Activated CD4-positive, alpha-beta T cell treated with anti-CD3 and anti-CD28 coated beads, Interleukin-2, amount 50 U/mL, for 24 hours (primary cell): Measurements from ENCODE around the gene C13orf46.
"Not testable (repeated sequence)": the region's sequence is repeated elsewhere in the genome, so short reads cannot be mapped to it uniquely, and the experiment has no call there.

Source experiments
- DNase-seq, 2 donors: peaks; one replicate each; pipeline ENCODE4 v3.0.0-alpha.2; 2020; ENCODE audit warnings: low read depth in 1 of 2, low spot score in 1 of 2

Gene C13orf46

DNA sequence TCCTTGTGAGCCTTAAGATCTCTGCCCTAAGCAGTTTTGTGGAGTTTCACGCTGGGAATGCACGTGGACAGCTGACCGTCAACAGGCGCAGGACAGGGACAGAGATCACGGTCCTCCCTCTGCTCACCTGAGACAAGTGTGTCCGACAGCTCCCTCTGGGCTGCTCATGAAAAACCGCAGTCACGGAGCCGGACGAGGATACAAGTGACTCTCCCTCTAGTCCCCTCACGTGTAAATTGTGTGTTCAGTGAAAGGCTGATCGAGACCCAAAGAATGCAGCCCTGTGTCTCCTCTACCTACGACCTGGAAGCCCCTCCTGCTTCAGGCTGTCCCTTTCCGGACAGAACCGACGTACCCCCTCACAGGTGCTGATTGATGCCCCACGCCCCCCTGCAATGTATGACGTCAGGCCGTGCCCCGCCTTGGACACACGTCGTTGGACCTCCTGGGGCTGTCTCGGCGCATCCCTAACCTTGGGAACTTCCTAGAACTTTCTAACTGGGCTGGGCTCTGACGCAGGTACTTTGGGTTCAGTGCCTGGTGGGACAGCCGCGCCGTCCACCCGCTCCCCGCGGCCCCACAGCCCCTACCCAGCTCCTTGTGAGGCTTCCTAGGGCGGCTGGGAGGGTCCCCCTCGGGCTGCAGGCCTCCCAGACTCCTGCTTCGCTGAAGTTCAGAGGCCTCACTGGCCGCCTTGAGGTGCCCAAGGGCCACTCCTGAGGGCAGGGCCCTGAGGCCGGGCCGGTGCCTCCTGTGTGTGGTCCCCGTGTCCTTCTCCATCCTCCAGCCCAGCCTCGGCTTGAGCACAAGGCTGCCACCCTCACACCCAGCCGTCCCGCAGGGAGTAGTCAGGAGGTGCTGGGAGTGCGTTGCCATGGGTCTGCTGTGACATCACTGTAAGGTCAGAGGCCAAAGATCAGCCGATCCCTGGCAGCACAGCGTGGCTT, at the start of gene C13orf46:
C13orf46 (minus strand) TSS at position 859 of the 947 bp plus-strand sequence; CDS start at position 780, 79 bp downstream.
- no peak for DNase-seq

DNA sequence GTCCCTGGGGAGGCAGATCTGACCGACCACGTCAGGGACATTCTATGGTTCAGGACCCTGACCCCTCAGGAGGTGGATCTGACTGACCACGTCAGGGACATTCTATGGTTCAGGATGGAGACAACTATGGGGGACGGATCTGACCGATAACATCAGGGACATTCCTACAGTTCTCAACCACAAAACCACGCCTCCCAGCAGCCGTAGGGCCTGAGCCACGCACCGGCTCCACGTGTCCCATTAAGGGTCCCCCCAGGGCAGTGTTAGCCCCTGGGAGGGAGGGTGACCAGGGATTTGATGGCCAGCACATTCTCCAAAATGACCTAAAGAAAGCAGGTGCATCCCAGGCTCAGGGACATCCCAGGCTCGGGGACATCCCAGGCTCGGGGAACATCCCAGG, 49.0 kb upstream of the C13orf46 start:
- no peak for DNase-seq

DNA sequence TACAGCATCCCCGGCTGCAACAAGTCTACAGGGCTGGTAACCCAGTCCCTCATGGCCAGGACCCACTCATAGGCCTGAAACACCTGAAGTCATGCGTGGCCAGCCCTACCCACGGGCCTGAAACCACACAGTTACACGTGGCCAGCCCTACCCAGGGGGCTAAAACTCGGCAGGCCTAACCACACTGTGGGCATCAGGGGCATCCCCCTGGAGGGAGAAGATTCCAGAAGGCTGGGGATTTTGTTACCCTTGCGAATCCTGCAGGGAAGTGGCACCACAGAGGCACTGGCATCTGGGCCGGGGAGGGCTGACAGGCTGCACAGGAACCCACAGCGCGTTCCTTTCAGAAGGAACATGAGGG, 48.4 kb upstream of the C13orf46 start:
- no peak for DNase-seq

DNA sequence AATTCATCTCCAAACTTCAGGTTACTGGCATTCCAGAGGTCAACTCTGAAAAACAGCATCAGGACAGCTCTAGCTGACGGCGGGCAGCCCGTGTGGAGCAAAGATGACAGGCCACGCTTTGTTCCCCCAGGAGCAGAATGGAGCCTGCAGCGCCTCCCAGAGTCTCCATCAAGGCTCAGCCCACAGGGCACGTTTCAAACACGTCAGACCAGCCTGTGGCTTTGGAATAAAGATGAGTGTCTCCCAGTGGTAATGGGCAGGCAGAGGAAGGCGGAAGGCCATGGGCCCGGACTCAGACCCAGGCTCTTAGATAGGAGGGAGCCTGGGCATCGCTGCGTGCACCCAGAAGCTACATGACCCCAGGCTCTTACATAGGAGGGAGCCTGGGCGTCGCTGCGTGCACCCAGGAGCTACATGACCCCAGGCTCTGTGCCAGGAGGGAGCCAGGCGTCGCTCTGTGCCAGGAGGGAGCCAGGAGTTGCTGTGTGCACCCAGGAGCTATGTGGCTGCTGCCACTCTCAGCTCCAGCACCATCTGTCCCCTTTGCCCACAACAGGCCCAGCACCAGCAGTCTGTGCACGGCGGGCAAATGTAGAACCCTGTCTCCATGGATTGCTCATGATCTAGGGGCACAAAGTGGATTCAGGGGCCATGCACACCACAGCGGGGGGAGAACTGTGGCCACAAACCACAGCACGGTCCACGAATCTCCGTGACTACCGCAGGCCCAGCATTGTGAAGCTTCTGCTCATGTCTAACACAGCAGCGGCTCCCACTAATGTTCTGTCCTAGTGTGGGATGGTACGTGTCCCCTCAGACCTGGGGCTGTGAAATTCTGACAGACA, 47.8 kb upstream of the C13orf46 start:
- DNase-seq, result no peak

DNA sequence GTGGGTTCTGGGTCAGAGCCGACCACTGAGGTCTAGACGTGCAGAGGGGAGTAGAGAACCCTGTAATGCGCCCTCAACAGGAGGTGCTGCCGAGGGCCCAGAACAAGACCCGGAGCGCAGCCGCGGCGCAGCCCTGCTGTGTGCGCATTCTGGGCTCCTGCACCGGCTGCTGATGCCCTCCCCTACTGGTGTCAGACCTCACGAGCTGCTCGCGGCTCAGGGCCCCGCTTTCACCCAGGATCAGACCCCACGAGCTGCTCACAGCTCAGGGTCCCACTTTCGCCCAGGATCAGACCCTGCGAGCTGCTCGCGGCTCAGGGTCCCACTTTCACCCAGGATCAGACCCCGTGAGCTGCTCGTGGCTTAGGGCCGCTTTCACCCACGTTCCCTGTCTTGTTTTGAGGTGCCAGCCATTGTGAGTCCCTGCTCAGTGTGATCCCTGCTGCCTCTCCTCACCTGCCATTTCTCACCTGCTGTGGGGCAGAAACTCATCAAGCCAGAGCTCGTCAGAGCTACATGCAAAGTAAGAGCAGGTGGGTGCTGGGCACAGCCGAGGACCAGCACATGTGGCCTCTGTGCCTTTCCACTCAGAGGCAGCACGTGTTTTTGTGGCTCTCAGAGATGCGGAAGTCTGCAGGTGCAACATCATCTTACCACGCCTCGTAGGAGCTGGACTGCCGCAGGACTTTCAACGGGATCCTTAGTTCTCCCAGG, 47.0 kb upstream of the C13orf46 start:
- no peak for DNase-seq

DNA sequence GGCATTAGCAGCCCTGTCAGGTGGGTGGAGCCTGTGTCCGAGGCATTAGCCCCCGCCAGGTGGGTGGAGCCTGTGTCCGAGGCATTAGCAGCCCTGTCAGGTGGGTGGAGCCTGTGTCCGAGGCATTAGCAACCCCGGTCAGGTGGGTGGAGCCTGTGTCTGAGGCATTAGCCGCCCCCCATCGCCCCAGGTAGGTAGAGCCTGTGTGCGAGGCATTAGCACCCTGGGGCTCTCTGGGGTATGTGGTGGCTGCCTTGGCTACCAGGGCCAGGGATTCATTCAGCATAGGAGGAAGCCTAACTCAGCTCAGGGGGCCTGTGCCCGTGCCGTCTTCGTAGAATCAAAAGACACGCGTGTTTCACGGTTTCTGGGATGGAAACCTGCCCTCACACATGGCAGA, 46.3 kb upstream of the C13orf46 start:
- DNase-seq, result not testable (repeated sequence)

DNA sequence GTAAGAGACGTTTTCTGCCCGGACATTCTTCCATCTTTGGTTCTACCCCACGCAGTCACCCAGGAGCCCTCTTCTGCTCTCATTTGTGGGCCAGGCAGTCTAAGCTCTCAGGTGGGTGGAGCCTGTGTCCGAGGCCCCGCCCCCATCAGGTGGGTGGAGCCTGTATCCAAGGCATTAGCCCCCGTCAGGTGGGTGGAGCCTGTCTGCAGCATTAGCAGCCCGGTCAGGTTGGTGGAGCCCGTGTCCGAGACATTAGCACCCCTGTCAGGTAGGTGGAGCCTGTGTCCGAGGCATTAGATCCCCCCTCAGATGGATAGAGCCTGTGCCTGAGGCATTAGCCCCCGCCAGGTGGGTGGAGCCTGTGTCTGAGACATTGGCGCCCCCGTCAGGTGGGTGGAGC, 45.5 kb upstream of the C13orf46 start:
- peak in 1 of 2 donors; percentile 30 for DNase-seq

DNA sequence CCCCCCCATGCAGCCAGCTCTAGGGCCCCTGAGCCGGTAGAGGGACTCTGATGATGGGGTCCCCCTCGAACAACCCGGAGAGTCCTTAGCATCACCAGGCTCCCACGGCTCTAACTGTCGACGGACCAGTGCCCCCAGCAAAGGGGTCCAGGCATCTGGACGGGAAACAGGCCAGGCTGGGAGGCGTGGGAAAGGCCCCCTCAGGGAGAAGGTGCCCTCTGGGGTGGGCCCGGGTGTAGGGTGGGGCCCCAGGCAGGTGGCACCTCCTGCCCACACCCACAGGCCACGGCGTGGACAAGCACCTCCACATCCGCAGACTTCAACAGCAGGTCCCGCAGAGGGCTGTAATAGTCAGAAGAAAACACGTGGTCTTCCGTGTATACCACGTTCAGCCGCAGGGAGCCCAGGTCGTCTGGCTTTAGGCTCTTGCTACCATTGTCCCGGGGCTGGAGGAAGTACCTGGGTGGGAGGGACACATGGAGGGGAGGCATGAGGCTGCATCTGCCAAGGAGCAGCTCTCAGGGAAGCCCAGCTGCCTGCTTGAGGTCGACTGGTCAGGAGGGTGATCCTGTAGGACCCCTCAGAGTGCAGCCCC, 44.7 kb upstream of the C13orf46 start:
- DNase-seq, result no peak

DNA sequence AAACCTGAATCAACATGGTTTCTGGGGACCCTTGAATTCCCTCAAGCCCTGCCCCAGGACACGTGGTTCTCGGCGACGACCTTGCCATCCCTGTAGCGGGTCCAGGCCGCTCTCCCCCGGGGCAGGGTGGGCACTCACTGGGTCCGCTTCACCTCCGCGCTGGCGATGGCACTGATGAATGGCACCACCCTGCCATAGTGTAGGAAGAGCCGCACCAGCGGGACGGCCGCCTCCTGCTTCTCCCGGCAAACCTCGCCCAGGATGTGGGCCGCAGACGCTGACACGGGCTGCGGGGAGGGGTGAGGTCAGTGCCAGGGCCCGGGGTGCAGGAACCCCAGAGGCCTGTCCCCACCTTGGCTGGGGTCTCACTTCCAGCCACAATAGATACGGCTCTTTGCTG, 44.1 kb upstream of the C13orf46 start:
- DNase-seq, result no peak

DNA sequence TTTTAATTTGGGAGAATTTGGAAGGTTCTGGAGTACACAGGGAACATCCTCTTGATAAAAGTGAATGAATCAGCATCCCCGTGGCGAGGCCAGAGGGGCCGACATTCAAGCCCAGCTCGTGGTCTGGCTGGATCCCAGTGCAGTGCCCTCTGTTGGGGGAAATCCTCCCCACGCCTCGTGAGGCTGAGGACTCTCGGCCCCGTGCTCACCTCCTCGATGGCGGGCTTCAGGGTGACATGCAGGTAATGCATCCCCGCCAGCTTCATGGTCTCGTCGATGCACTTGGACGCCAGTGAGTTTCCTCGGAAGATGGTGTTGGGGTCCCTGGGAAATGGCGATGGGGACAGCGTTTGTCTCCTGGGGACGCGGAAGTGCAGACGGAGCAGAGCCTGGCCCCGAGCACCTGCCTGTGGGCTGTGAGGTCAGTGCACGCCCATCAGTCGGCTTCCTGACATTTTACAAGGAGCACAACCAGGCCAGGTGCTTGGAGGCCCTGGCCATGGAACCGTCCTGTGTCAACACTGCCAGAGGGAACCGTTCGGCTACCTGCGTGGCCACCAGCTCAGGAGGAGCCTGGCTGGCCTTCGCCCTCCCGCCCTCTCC, 43.3 kb upstream of the C13orf46 start:
- no peak for DNase-seq

DNA sequence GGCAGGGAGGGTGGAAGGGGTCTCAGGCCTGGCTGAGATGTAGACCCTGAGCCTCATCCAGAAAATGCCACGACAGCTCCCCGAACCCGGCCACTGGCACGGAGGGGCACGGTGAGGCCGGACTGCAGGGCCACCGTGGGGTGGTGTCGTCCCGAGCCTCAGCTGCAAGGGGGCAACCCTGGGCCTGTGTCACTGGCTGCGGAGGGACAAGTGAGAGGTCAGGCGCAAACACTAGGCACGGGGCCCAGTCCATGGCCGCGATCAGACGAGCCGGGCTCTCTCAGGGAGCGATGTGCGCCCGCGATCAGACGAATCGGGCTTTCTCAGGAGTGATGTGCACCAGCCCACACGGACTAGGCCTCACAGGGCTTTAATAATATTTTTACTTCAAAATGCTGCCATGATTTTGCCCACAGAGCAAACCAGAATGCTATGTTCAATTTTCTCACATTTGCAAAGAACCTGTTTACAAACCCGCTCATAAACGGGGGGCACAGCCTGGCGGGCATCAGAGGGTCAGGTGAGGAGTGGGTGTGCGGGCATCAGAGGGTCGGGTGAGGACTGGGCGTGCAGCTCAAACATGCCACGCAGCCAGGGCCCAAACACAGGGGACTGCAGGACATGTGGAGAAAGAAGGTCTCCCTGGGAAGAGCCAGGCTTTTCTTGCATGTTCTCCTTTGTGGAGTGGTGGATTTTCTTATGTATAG, 42.6 kb upstream of the C13orf46 start:
- no peak for DNase-seq

DNA sequence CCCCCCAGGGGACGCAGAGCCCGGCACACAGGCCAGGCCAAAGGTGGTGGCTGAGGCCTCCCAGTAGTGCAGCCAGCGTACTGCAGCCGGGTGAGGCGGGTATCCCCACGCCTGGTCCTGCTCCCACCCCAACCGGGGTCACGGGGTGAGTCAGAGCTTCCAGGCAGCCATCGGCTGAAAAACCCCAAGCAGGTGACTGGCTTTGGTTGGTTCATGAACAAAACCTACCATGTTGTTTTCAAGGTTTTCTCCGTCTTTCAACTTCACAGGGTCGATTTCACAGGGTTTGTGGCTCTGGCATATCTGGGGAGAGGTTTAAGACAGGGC, 42.1 kb upstream of the C13orf46 start:
- no peak for DNase-seq

DNA sequence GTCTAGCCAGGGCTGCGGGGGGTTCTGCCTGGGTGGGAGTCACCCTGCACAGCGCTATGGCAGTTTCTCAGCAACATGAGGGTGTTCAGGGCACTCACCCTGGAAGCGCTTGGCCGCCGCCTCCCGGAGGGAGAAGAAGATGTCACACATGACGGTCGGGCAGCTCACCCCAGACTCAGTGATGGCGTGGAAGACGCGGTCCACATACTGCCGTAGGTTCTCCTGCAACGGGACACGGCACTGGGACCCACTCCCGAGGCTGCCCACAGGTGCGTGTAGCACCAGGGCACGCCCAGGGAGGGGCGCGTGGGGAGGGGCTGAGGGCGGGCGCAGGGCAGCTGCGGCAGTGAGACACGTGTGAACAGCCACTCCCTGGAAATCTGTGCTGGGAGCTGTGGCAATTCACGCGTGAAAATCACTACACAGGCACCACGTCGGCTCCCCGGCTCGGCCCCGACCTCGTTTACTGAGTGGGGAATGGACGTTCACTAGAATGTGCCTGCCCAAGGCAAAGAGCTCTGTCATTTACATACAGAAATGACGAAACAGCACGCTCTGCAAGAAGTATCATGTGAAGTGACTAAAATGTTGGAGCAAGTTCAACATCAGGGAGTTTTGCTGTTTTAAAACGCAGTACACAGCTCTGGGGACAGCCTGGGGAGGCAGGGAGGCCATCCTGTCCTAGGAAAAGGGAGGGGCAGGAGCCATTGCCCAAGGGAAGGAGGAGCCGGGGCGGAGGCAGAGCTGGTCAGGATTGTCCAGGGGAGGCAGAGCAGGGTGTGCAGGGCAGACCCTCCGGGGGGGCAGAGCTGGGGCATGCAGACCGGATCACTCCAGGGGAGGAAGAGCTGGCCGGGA, 41.5 kb upstream of the C13orf46 start:
- no peak for DNase-seq

DNA sequence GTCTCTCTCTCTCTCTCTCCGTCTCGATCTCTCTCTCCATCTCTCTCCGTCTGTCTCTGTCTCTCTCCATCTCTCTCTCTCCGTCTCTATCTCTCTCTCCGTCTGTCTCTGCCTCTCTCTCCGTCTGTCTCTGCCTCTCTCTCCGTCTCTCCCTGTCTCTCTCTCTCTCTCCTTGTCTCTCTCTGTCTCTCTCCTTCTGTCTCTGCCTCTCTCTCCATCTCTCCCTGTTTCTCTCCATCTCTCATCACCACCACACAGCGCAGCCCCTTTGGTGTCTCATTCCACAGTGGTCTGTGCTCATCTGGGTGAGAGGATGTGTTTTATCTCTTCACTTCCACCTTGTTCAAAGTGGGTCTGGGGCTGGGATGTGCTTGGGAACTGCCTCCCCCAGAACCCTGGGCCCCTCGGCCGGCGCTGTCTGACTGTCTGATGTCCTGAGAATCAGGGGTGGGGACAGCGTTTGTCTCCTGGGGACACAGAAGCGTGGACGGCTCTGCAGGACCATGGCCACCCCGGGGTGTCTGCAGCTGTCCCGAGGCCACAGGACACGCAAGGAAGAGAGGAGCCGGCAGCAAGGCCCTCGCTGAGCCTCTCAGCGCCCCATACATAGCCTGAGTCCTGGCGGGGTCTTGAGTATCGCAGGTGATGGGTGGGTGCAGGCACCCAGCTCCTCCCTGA, 40.2 kb upstream of the C13orf46 start:
- no peak for DNase-seq

DNA sequence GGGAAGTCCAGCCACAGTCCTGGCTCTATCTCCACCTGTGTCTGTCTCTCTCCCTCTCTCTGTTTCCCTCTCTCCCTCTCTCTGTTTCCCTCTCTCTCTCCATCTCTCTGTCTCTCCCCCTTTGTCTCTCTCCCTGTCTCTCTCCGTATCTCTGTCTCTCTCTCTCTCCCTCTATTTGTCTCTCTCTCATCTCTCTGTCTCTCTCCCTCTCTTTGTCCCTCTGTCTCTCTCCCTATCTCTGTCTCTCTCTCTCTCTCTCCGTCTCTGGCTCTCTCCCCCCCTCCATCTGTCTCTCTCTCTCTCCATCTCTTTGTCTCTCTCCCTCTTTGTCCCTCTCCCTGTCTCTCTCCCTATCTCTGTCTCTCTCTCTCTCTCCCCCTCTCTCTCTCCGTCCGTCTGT, 39.5 kb upstream of the C13orf46 start:
- DNase-seq, result no peak

DNA sequence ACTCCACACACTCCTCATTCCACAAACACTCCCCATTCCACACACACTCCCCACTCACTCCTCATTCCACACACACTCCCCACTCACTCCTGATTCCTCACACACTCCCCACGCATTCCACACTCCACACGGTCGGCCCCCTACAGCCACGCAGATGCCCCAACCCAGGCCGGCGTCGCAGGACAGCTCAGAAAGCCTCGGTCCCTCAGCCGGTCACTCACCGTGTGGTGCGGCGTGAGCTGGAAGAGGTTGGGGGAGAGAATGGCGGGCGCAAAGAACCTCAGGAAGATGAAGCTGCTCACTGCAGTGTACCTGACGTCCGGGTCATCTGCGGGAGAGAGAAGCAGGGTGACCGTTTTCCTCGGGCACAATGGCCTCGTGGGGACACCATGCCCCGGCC, 39.0 kb upstream of the C13orf46 start:
- DNase-seq, result no peak

DNA sequence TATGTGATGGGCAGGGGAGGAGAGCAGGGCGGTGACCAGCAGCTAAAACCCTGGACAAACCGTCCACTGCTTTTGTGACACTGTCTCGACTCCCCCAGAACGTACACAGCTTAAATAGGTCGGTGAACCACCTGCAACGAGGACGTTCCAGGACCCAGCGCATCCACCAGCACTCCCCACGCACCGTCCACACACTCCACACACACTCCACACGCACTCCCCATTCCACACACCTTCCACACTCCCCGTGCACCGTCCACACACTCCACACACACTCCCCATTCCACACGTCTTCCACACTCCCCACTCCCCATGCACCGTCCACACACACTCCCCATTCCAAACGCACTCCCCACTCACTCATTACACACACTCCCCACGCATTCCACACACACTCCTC, 38.3 kb upstream of the C13orf46 start:
- DNase-seq, result no peak

DNA sequence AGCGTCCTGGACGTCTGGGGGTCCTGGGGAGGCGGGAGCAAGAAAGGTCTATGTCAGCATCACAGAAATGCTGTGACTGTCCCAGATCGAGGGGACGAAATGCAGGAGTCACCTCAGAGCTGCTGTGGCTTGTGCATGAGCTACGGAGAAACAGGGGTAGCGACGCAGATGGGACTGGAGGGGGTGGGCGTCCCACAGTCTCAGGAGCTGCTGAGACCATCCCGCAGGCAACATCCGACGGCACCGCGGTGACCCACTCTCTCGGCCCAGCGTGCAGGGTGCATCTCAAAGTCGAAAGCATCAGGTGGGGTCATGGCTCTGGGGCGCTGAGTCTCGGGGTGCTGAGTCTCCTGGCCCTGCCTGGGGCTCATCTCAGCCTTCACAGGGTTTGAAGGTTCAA, 37.4 kb upstream of the C13orf46 start:
- no peak for DNase-seq
